ENCODE measurements around the gene GMFB.

DNA sequence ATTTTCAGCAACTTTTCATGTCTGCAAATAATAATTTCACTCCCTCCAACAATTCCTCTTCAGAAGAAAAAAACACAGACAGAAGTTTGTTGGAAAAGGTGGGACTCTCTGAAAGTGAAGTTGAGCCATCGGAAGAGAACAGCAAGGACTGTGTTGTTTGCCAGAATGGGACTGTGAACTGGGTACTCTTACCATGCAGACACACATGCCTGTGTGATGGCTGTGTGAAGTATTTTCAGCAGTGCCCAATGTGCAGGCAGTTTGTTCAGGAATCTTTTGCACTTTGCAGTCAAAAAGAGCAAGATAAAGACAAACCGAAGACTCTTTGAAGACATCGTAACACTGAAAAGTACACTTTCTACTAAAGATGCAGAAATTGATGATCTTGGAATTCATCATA is 49.3 kb upstream of the GMFB start:
- no peak for TF ChIP-seq RARB (CRISPR knock-in tag; IDR thresholded peaks at IDR 0.05)
- no peak for TF ChIP-seq PATZ1 (CRISPR knock-in tag; IDR thresholded peaks at IDR 0.05; ENCODE audit: borderline replicate concordance)
- no peak for TF ChIP-seq ISL1 (CRISPR knock-in tag; IDR thresholded peaks at IDR 0.05)
- TF ChIP-seq ZNF8 (CRISPR knock-in tag; IDR thresholded peaks at IDR 0.05): no peak
- TF ChIP-seq, protein P1, sequence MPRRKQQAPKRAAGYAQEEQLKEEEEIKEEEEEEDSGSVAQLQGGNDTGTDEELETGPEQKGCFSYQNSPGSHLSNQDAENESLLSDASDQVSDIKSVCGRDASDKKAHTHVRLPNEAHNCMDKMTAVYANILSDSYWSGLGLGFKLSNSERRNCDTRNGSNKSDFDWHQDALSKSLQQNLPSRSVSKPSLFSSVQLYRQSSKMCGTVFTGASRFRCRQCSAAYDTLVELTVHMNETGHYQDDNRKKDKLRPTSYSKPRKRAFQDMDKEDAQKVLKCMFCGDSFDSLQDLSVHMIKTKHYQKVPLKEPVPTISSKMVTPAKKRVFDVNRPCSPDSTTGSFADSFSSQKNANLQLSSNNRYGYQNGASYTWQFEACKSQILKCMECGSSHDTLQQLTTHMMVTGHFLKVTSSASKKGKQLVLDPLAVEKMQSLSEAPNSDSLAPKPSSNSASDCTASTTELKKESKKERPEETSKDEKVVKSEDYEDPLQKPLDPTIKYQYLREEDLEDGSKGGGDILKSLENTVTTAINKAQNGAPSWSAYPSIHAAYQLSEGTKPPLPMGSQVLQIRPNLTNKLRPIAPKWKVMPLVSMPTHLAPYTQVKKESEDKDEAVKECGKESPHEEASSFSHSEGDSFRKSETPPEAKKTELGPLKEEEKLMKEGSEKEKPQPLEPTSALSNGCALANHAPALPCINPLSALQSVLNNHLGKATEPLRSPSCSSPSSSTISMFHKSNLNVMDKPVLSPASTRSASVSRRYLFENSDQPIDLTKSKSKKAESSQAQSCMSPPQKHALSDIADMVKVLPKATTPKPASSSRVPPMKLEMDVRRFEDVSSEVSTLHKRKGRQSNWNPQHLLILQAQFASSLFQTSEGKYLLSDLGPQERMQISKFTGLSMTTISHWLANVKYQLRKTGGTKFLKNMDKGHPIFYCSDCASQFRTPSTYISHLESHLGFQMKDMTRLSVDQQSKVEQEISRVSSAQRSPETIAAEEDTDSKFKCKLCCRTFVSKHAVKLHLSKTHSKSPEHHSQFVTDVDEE (CRISPR knock-in tag; IDR thresholded peaks at IDR 0.05): no peak
- no peak for TF ChIP-seq ZC3H10 (CRISPR knock-in tag; IDR thresholded peaks at IDR 0.05)
- TF ChIP-seq TOX (CRISPR knock-in tag; IDR thresholded peaks at IDR 0.05; ENCODE audit: borderline replicate concordance): no peak

Measured in SK-N-SH treated with all-trans-retinoic acid at 6 μM for 48 hours (cell line).